GM18508 (cell line): ENCODE measurements around the gene GLA.
A peak's percentile ranks its signal among the peaks of the same experiment; 100 is the strongest.

Experiments
- ATAC-seq: cut with Tn5 transposase; IDR thresholded peaks from one replicate; pipeline ENCODE4 v1.9.1; 2021; ENCODE audit warnings: moderate number of reproducible peaks; ENCODE audit not compliant: insufficient read depth, unreplicated experiment

GLA gene

DNA sequence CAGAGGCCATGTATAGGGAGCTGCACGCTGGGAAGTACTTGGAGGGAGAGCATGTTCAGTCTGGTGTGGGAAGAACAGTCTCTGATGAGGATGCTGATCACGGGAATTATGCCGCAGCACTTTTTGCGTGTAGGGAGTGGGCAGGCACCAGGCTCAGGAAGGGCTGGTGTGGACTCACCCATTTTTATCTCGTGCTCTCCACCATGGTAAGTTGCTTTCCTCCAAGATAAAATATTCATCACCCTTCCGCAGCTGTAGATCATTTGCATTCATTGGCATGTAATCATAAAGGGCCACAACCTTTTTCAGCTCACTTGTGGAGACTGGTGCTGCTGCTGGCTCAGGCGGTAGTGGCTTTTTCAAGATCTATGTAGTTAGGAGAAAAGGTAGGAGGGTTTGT lies 47.3 kb downstream of the GLA start:
- ATAC-seq = no peak

DNA sequence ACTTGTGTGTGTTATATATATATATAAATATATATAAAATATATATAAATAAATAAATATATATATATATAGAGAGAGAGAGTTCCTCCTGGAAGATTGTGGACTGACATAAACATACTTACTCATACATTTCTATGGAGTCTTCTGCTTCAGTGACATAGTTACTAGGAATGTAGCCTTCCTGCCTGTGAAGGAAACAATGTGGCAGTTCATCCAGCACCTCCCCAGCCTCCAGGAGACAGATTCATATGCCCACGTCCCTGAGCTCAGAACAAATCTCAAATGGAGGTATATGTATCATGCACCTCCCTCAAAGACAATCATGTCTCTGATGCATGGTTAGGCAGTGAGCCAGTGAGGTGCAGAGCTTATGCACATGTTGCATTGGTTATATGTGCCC lies 47.8 kb downstream of the GLA start:
- ATAC-seq = no peak

GRCh38 chrX:101357166-101357795 lies 50.4 kb downstream of the GLA start:
- no peak for ATAC-seq

DNA sequence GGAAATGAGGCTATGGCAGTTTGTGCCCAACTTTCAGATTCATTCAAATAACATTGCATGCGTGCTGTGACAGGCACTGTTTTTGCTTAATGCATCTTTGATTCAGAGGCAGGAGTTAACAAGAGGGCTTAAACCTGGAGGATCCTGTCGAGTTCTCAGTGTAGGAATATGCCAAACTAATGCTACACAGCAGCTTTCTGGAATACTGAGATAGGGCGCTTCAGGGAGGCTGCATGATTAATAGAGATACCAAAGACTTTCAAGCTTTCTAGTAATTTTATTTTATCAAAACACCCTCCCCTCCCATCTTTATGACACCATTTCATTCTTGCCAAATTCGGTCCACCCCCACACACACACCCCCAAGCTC lies 58.5 kb downstream of the GLA start:
- no peak for ATAC-seq

DNA sequence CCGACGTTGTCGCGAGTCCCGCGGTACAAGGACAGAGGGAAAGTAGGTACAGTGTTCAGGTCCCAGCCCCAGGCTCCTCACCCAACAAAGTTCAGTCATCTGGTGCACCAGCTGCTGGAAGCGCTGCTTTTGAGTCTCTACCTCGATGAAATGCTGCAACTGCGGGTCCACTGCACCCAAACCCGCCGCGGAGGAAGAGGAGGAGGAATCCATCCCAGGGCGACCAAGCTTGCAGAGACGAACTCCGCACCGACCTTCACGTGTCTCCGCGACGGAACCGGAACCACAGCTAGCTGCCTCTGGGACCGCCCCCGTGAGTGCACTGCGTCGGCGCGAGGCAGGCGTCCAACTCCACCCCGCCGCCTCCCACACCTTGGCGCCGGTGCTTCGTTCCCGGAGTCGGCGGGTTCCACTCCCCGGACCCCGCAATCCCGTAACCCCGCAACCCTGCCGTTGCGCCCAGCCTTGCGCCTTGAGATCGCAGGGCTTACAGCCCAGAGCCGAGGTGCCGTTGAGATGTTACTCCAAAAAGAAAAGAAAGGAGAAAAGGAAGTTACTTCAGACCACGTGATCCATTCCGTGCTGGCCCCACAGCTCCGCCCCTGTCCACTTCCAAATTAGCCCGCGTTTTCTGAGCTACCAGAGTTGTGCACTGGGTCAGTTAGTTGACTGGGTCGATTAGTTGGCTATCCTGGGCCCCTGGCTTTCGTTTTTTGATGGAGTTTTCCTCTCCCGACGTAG lies 59.1 kb downstream of the GLA start, which contains the start of gene TIMM8A:
TIMM8A (minus strand) TSS at position 291 of the 741 bp plus-strand sequence; CDS start at position 213, 78 bp downstream.
- ATAC-seq = peak; percentile 81

GRCh38 chrX:101347859-101348451 lies 59.8 kb downstream of the GLA start:
- ATAC-seq = no peak
